PC-3 (cell line): ENCODE measurements around the gene KMT5B. TPM values are rescaled to one million over a fixed set of nuclear protein-coding genes. Genes with fewer than 3 reads are reported as not detected.
"Not testable (repeated sequence)": the region's sequence is repeated elsewhere in the genome, so short reads cannot be mapped to it uniquely, and the experiment has no call there.

Source experiments
- ATAC-seq: fragments of 200-7000 bp; cut with Tn5 transposase; 2 replicates; pipeline ENCODE4 v1.9.1; 2020; ENCODE audit warnings: mild to moderate bottlenecking, moderate library complexity
- BruUV-seq: library from RNA; stranded (reverse); fragments of 400-500 nt; replicated peaks from 2 replicates; lab custom pipeline; 2021; lab: Mats Ljungman, UMichigan
- CTCF ChIA-PET: fragments of 300-600 bp; sonication (Branson Sonifier 250); formaldehyde crosslinking; loops from one replicate; lab custom pipeline; 2022; ENCODE audit warnings: antibody characterized with exemption; lab: Charles Lee
- POLR2A ChIA-PET: fragments of 300-600 bp; sonication (Branson Sonifier 250); formaldehyde crosslinking; loops from one replicate; lab custom pipeline; 2022; ENCODE audit warnings: antibody characterized with exemption; ENCODE audit not compliant: unreplicated experiment; lab: Charles Lee
- DNase-seq: peaks from one replicate; pipeline ENCODE4 v3.0.0-alpha.2; 2015
- H2AFZ ChIP-seq: fragments of 300-600 bp; sonication (generic); 2 replicates; pipeline ENCODE4 v1.6.0; 2016; ENCODE audit warnings: antibody characterized with exemption, low read length
- H3F3A ChIP-seq: fragments of 300-600 bp; sonication (generic); one replicate; pipeline ENCODE4 v1.6.0; 2017; ENCODE audit warnings: antibody characterized with exemption, low read length, control low read depth, mild to moderate bottlenecking; ENCODE audit not compliant: unreplicated experiment
- H3K27ac ChIP-seq: fragments of 300-600 bp; sonication (generic); 2 replicates; pipeline ENCODE4 v1.5.1; 2016; ENCODE audit warnings: mild to moderate bottlenecking, low read length
- H3K27me3 ChIP-seq: fragments of 300-600 bp; sonication (generic); 2 replicates; pipeline ENCODE4 v1.6.1; 2016; ENCODE audit warnings: low read length, mixed read lengths
- H3K36me3 ChIP-seq: fragments of 300-600 bp; sonication (generic); 2 replicates; pipeline ENCODE4 v1.6.1; 2016; ENCODE audit warnings: low read depth, mixed run types, low read length, mixed read lengths
- H3K4me1 ChIP-seq: fragments of 300-600 bp; sonication (generic); 2 replicates; pipeline ENCODE4 v1.5.1; 2016; ENCODE audit warnings: low read length; ENCODE audit not compliant: insufficient read depth
- H3K4me2 ChIP-seq: fragments of 300-600 bp; sonication (generic); 2 replicates; pipeline ENCODE4 v1.6.0; 2016; ENCODE audit warnings: low read length
- H3K4me3 ChIP-seq: fragments of 300-600 bp; sonication (generic); 2 replicates; pipeline ENCODE4 v1.5.1; 2016; ENCODE audit warnings: mild to moderate bottlenecking, low read length, mixed read lengths
- H3K79me2 ChIP-seq: fragments of 300-600 bp; sonication (generic); 2 replicates; pipeline ENCODE4 v1.6.1; 2017; ENCODE audit warnings: low read length, mixed read lengths
- H3K9ac ChIP-seq: fragments of 300-600 bp; sonication (generic); 2 replicates; pipeline ENCODE4 v1.6.0; 2016; ENCODE audit warnings: mild to moderate bottlenecking, low read length
- H3K9me2 ChIP-seq: fragments of 300-600 bp; sonication (generic); replicated peaks from 2 replicates; pipeline ENCODE4 v1.6.1; 2016; ENCODE audit warnings: mixed run types, low read length, mixed read lengths
- H3K9me3 ChIP-seq: fragments of 300-600 bp; sonication (generic); 2 replicates; pipeline ENCODE4 v1.6.1; 2016; ENCODE audit warnings: low read length, mixed read lengths
- H4K20me1 ChIP-seq: fragments of 300-600 bp; sonication (generic); 2 replicates; pipeline ENCODE4 v1.6.1; 2016; ENCODE audit warnings: low read length, mixed read lengths
- EZH2 ChIP-seq: fragments of 300-600 bp; sonication (generic); IDR thresholded peaks from one replicate; pipeline ENCODE4 v1.6.1; 2017; ENCODE audit warnings: antibody characterized with exemption, mild to moderate bottlenecking, low read length; ENCODE audit not compliant: unreplicated experiment
- EZH2phosphoT487 ChIP-seq: fragments of 300-600 bp; sonication (generic); IDR thresholded peaks from 2 replicates; pipeline ENCODE4 v1.6.1; 2018; ENCODE audit warnings: mild to moderate bottlenecking, antibody characterized with exemption, low read length, borderline replicate concordance
- intact Hi-C: fragments of 100-400 bp; cut with micrococcal nuclease; formaldehyde crosslinking; loops from 2 replicates; pipeline ENCODE4 v1.9.0; 2023
- total RNA-seq: library from RNA; depleted of rRNA; stranded (reverse); fragments of >200 nt; gene quantifications from 2 replicates; pipeline ENCODE4 v1.2.3, GENCODE V29; 2014
- TF ChIP-seq, protein P1 (sequence below): fragments of 300-600 bp; sonication (generic); conservative IDR thresholded peaks from 2 replicates; pipeline ENCODE4 v1.5.1; 2017; ENCODE audit warnings: antibody characterized with exemption, low read depth, mild to moderate bottlenecking, low read length

KMT5B gene
- total RNA-seq, 1 experiment from 2014 or later: 19.0 TPM

DNA sequence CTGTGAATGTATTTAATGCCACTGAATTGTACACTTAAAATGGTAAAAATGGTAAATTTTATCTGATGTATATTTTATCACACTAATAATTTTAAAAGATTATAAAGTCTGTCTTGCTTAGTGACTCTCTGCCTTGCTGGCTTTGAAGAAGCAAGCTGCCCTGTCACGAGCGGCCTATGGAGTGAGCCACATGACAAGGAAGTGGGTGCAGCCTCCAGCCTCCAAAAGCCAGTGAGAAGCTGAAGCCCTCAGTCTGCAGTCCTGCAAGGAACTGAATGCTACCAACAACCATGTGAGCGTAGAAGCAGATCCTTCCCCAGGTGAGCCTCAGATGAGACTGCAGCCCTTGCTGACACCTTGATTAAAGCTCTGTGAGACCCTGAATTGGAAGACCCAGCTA lies 38.7 kb upstream of the KMT5B start:
- POLR2A ChIA-PET: no interaction called here
- no peak overlapping the region for H3K27ac ChIP-seq

DNA sequence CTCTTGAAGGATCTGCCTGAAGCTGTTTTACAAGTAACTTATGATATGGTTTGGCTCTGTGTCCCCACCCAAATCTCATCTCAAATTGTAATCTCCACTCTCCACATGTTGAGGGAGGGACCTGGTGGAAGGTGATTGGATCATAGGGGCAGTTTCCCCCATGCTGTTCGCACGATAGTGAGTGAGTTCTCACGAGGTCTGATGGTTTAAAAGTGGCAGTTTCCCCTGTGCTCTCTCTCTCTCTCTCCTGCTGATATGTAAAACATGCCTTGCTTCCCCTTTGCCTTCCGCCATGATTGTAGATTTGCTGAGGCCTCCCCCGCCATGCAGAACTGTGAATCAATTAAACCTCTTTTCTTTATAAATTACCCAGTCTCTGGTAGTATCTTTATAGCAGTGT lies 31.8 kb upstream of the KMT5B start:
- H3K79me2 ChIP-seq, H3K27ac ChIP-seq, H3K27me3 ChIP-seq, intact Hi-C loops, H3K4me2 ChIP-seq, H2AFZ ChIP-seq, H3K4me3 ChIP-seq, H3K36me3 ChIP-seq, H3K9me2 ChIP-seq, H4K20me1 ChIP-seq, H3K4me1 ChIP-seq, H3K9ac ChIP-seq, H3K9me3 ChIP-seq, POLR2A ChIA-PET, DNase-seq, ATAC-seq, BruUV-seq, H3F3A ChIP-seq: not testable (repeated sequence)
- CTCF ChIA-PET: interaction anchor here (0.6 kb wide), 2 partner anchors 13 to 27 kb away, joined by 3 read pairs; no protein-coding TSS in a partner anchor

More for the DNA sequence above, 38.7 kb upstream of the KMT5B start:
- CTCF ChIA-PET: no interaction called here
- Histone ChIP-seq H3K9ac (no peak overlapping the region), H4K20me1 (no peaks in the 10 kb centered on the region), H3K27me3 (no peaks in the 10 kb centered on the region), H3K79me2 (no peaks in the 10 kb centered on the region), H3F3A (no peaks in the 10 kb centered on the region), H2AFZ (no peak overlapping the region), H3K9me2 (no peaks in the 10 kb centered on the region), H3K9me3 (no peaks in the 10 kb centered on the region; the same call in 1 of the 2 replicates), H3K4me1 (no peaks in the 10 kb centered on the region), H3K4me2 (no peak overlapping the region), H3K36me3 (no peaks in the 10 kb centered on the region), H3K4me3 (no peak overlapping the region)
- no TSS peak for BruUV-seq
- ATAC-seq (no peak), DNase-seq (no peak)
- no peak for TF ChIP-seq EZH2
- no peak for TF ChIP-seq EZH2phosphoT487
- TF ChIP-seq, protein P1, sequence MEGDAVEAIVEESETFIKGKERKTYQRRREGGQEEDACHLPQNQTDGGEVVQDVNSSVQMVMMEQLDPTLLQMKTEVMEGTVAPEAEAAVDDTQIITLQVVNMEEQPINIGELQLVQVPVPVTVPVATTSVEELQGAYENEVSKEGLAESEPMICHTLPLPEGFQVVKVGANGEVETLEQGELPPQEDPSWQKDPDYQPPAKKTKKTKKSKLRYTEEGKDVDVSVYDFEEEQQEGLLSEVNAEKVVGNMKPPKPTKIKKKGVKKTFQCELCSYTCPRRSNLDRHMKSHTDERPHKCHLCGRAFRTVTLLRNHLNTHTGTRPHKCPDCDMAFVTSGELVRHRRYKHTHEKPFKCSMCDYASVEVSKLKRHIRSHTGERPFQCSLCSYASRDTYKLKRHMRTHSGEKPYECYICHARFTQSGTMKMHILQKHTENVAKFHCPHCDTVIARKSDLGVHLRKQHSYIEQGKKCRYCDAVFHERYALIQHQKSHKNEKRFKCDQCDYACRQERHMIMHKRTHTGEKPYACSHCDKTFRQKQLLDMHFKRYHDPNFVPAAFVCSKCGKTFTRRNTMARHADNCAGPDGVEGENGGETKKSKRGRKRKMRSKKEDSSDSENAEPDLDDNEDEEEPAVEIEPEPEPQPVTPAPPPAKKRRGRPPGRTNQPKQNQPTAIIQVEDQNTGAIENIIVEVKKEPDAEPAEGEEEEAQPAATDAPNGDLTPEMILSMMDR: no peak
- intact Hi-C loops: no loop called here

DNA sequence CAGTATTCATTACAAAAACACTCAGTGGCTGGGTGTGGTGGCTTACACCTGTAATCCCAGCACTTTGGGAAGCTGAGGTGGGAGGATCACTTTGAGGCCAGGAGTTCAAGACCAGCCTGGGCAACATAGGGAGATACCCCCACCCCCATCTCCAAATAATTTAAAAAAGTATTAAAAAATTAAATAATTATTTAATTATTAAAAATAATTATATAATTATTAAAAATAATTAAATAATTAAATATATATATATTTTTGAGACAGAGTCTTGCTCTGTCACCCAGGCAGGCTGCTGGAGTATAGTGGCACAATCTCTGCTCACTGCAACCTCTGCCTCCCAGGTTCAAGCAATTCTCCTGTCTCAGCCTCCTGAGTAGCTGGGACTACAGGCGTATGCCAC lies 30.8 kb upstream of the KMT5B start:
- H3K27me3 ChIP-seq, CTCF ChIA-PET, H3K4me2 ChIP-seq, H3F3A ChIP-seq, POLR2A ChIA-PET, H2AFZ ChIP-seq, intact Hi-C loops, H3K27ac ChIP-seq, H3K9ac ChIP-seq, H3K79me2 ChIP-seq, H3K4me1 ChIP-seq, ATAC-seq, BruUV-seq, H4K20me1 ChIP-seq, H3K9me3 ChIP-seq, H3K36me3 ChIP-seq, H3K4me3 ChIP-seq, H3K9me2 ChIP-seq, DNase-seq: not testable (repeated sequence)

DNA sequence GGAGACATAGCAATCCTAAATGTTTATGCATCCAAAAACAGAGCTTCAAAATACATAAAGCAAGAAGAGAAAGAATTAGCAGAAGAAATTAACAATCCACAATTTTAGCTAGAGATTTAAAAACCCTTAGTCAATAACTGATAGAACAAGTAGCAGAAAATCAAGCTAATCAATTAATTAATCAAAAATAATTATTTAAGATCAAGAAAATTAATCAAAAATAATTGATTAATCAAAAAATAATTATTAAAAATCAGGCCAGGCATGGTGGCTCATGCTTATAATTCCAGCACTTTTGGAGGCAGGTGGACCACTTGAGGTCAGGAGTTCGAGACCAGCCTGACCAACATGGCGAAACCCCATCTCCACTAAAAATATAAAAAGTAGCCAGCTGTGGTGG lies 29.5 kb upstream of the KMT5B start:
- POLR2A ChIA-PET: no interaction called here

More for the DNA sequence above, 29.5 kb upstream of the KMT5B start:
- CTCF ChIA-PET: no interaction called here
- H3K4me3 ChIP-seq: no peak overlapping the region
- H3K27me3 ChIP-seq: no peaks in the 10 kb centered on the region
- ATAC-seq: no peak
- H3K4me1 ChIP-seq: no peaks in the 10 kb centered on the region
- BruUV-seq: no TSS peak
- no peak overlapping the region for H2AFZ ChIP-seq
- H3K9ac ChIP-seq: no peak overlapping the region
- no peaks in the 10 kb centered on the region for H3K79me2 ChIP-seq
- H3F3A ChIP-seq: no peaks in the 10 kb centered on the region
- TF ChIP-seq EZH2: no peak
- TF ChIP-seq, protein P1: no peak
- TF ChIP-seq EZH2phosphoT487: no peak
- H3K27ac ChIP-seq: no peak overlapping the region
- no peaks in the 10 kb centered on the region for H3K36me3 ChIP-seq
- H3K9me2 ChIP-seq: no peaks in the 10 kb centered on the region
- H4K20me1 ChIP-seq: no peaks in the 10 kb centered on the region
- no peak overlapping the region for H3K4me2 ChIP-seq
- intact Hi-C loops: no loop called here
- H3K9me3 ChIP-seq: no peaks in the 10 kb centered on the region
- DNase-seq: no peak
